ENCODE measurements around the gene TPSG1. TPM values are rescaled to one million over a fixed set of nuclear protein-coding genes. Genes with fewer than 3 reads are reported as not detected.

TPSG1 gene
- total RNA-seq, 1 donor from 2014 or later = not detected

DNA sequence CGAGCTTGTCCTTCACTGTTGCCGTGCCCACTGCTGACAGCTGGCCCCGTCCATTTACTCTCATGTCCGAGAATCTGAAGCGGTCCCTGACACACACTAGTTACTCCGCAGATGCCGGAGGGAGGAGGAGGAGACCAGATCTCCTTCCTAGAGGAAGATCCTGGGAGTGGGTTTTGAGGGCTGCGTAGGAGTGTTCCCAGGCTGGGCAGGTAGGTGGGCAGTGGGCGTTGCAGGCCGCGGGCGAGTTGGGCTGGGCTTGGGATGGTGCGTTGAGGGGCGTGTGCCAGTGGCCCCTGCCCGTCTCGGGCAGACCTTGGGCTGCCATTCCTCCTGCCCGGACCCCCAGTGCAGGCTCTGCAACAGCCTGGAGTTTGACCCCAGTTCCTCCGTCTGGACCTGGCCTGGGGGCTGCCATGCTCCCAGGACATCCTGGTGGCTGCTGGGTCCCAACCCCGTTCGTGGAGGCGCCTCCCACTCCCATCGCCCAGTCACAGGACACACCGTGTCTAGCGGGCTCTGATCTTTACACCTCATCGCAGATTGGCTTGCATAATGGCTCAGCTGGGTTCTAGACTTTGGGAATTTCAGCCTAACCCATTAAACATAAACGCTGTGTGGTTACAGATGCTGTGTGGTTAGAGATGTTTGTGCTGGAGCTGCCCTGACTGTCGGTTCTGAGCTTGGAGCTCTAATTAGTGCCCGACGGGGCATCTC lies 49.3 kb downstream of the TPSG1 start:
- Histone ChIP-seq H3K27me3 (ENCODE audit: control insufficient read depth, insufficient read depth, low read length) (peaks cover 16% of the 10 kb centered on the region), H3K36me3 (ENCODE audit: control insufficient read depth, insufficient read depth, low read length) (no peaks in the 10 kb centered on the region), H3K4me3 (ENCODE audit: low read depth, low read length) (no peak overlapping the region)
- no peak for DNase-seq (ENCODE audit: low read depth)
- TF ChIP-seq, protein P1, sequence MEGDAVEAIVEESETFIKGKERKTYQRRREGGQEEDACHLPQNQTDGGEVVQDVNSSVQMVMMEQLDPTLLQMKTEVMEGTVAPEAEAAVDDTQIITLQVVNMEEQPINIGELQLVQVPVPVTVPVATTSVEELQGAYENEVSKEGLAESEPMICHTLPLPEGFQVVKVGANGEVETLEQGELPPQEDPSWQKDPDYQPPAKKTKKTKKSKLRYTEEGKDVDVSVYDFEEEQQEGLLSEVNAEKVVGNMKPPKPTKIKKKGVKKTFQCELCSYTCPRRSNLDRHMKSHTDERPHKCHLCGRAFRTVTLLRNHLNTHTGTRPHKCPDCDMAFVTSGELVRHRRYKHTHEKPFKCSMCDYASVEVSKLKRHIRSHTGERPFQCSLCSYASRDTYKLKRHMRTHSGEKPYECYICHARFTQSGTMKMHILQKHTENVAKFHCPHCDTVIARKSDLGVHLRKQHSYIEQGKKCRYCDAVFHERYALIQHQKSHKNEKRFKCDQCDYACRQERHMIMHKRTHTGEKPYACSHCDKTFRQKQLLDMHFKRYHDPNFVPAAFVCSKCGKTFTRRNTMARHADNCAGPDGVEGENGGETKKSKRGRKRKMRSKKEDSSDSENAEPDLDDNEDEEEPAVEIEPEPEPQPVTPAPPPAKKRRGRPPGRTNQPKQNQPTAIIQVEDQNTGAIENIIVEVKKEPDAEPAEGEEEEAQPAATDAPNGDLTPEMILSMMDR (IDR thresholded peaks at IDR 0.05; ENCODE audit: insufficient read depth, low read length, poor library complexity, severe bottlenecking) = no peak

DNA sequence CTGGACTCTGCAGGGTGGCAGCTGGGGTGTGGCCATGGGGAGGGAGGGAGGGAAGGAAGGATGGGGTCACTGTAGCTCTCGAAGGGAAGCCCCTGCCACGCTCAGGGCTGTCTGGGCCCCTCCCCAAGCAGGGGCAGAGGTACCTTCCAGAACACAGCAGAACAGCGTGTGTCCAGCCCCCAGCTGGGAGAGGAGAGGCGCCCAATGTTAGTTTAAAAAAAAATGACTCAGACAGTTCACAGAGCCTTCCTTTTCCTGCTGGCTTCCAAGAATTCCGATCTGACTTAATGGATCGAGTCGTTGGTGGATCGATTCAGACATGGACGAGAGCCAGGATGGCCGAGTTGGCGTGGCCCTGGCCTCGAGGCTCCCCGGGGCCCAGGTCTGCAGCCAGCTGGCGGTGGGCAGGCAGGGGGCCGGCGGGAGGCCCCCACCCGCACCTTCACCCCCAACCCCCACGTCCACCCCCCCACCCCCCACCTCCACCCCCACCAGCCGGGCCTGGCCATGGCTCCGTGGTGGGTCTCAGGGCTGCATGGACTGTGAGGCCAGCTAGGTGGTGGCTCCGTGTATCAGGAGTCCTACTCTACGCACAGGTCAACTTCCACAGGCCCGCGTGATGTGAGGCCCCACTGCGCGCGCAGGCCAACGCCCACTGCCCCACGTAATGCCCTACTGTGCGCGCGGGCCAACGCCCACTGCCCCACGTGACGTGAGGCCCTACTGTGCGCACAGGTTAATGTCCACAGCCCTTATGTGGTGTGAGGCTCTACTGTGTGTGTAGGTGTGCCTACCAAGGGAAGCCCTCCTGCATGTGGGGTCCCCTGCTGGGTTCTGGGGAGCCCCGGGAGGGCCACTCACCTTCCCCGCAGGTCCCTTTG lies 50.4 kb downstream of the TPSG1 start:
- Histone ChIP-seq H3K36me3 (ENCODE audit: control insufficient read depth, insufficient read depth, low read length) (no peaks in the 10 kb centered on the region), H3K27me3 (ENCODE audit: control insufficient read depth, insufficient read depth, low read length) (peaks cover 24% of the 10 kb centered on the region), H3K4me3 (ENCODE audit: low read depth, low read length) (no peak overlapping the region)
- no peak for DNase-seq (ENCODE audit: low read depth)
- TF ChIP-seq, protein P1 (IDR thresholded peaks at IDR 0.05; ENCODE audit: insufficient read depth, low read length, poor library complexity, severe bottlenecking) = no peak

DNA sequence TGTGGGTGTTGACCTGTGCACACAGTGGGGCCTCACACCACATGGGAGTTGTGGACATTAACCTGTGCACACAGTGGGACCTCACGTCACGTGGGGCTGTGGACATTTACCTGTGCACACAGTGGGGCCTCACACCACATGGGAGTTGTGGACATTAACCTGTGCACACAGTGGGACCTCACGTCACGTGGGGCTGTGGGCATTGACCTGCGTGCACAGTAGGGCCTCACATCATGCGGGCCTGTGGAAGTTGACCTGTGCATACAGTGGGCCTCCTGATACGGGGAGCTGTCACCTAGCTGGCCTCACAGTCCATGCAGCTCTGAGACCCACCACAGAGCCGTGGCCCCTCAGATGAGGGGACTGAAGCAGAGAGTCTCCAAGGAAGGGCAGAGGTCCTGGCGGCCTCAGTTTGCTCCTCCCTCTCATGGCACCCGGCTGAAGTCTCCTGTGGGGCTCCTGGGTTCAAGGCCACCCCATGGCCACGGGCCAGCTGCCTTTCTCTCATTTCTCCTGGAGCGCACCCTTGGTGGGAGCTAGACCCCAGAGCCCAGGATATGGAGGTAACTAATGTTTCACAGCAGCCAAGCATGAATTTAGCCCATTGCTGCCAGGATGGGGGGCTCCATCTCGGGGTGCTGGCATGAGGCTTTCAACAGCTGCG lies 51.1 kb downstream of the TPSG1 start:
- TF ChIP-seq, protein P1 (IDR thresholded peaks at IDR 0.05; ENCODE audit: insufficient read depth, low read length, poor library complexity, severe bottlenecking) = no peak
- DNase-seq (ENCODE audit: low read depth) = no peak

DNA sequence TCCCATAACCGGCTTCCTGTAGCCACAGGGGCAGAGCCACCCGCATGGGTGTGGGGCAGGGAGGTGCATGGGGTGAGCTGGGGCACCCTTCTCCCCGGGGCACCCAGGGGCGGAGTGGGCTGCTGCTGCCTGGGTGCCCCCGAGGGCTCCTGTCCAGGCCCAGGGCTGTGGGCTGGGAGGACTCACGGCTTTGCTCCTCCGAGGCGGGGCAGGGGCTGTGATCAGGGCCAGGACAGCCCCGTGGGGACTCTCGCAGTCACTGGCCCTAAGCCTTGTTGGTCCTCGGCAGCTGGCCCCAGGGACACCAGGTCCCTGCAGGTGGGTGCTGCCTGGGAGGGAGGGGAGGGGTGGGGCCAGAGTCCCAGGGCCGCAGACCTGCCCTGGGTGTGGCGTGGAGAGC lies 52.4 kb downstream of the TPSG1 start:
- H3K27me3 ChIP-seq (ENCODE audit: control insufficient read depth, insufficient read depth, low read length) = peaks cover 38% of the 10 kb centered on the region
- TF ChIP-seq, protein P1 (IDR thresholded peaks at IDR 0.05; ENCODE audit: insufficient read depth, low read length, poor library complexity, severe bottlenecking) = no peak
- H3K36me3 ChIP-seq (ENCODE audit: control insufficient read depth, insufficient read depth, low read length) = no peaks in the 10 kb centered on the region
- DNase-seq (ENCODE audit: low read depth) = no peak
- no peak overlapping the region for H3K4me3 ChIP-seq (ENCODE audit: low read depth, low read length)

More for the DNA sequence above, 51.1 kb downstream of the TPSG1 start:
- H3K4me3 ChIP-seq (ENCODE audit: low read depth, low read length) = no peak overlapping the region
- H3K27me3 ChIP-seq (ENCODE audit: control insufficient read depth, insufficient read depth, low read length) = peaks cover 29% of the 10 kb centered on the region
- H3K36me3 ChIP-seq (ENCODE audit: control insufficient read depth, insufficient read depth, low read length) = no peaks in the 10 kb centered on the region

DNA sequence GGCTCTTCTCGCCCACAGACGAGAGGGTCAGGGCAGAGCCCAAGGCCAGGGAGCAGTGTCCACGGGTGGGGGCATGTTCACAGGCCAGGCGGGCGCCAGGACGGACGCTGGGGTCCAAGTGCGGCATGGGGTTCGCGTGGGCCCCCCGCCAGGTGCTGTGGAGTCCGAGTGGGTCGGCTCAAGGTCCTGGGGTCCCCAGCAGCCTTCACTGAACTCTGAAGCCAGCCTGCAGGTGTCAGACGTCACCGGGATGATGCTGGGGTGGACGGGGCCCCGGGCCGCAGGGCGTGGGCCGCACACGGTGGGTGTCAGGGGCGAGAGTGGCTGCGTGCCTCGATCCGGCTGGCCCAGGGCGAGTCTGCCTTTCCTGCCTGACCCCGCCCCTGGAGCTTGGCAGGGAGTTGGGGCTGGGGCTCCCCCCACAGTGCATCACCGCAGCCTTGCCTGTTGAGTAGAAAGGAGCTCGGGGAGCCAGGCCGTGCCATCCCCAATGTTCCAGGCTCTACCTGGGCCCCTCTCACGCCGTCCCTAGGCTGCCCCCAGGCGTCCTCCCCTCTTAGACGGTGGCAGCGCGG lies 53.1 kb downstream of the TPSG1 start:
- no peaks in the 10 kb centered on the region for H3K36me3 ChIP-seq (ENCODE audit: control insufficient read depth, insufficient read depth, low read length)
- no peak for DNase-seq (ENCODE audit: low read depth)
- TF ChIP-seq, protein P1 (IDR thresholded peaks at IDR 0.05; ENCODE audit: insufficient read depth, low read length, poor library complexity, severe bottlenecking) = no peak
- H3K27me3 ChIP-seq (ENCODE audit: control insufficient read depth, insufficient read depth, low read length) = peaks cover 44% of the 10 kb centered on the region
- no peak overlapping the region for H3K4me3 ChIP-seq (ENCODE audit: low read depth, low read length)

Other genes with a start within 250 kb of the TPSG1 start
- gene SOX8, start 243.5 kb downstream of the TPSG1 start, total RNA-seq = 0.71 and 1.3 TPM in 2 replicates
- gene SSTR5, start 152.5 kb downstream of the TPSG1 start, total RNA-seq = not detected in 2 replicates
- gene C1QTNF8, start 129.0 kb downstream of the TPSG1 start, total RNA-seq = not detected in 2 replicates
- 6.7 and 8.9 TPM in 2 replicates for gene CACNA1H, start 72.2 kb downstream of the TPSG1 start, total RNA-seq
- not detected in 2 replicates for gene TPSB2, start 4.9 kb upstream of the TPSG1 start, total RNA-seq
- gene TPSAB1, start 15.4 kb upstream of the TPSG1 start, total RNA-seq = not detected in 2 replicates
- not detected in 2 replicates for gene TPSD1, start 30.8 kb upstream of the TPSG1 start, total RNA-seq
- 129 and 139 TPM in 2 replicates for gene UBE2I, start 84.4 kb upstream of the TPSG1 start, total RNA-seq
- gene BAIAP3, start 108.4 kb upstream of the TPSG1 start, total RNA-seq = 1.2 and 5.8 TPM in 2 replicates
- gene TSR3, start 126.6 kb upstream of the TPSG1 start, total RNA-seq = 138 and 144 TPM in 2 replicates
- 103 and 104 TPM in 2 replicates for gene GNPTG, start 126.7 kb upstream of the TPSG1 start, total RNA-seq
- gene UNKL, start 189.4 kb upstream of the TPSG1 start, total RNA-seq = 9.8 and 19.3 TPM in 2 replicates
- 25.2 and 26.6 TPM in 2 replicates for gene UQCC4, start 195.5 kb upstream of the TPSG1 start, total RNA-seq
- not detected in 2 replicates for gene PERCC1, start 205.8 kb upstream of the TPSG1 start, total RNA-seq
- gene CCDC154, start 219.3 kb upstream of the TPSG1 start, total RNA-seq = 0.08 and 0.14 TPM in 2 replicates
- 116 and 186 TPM in 2 replicates for gene CLCN7, start 249.8 kb upstream of the TPSG1 start, total RNA-seq

Measured in kidney epithelial cell (primary cell).